ENCODE results near the gene CLPTM1.

DNA sequence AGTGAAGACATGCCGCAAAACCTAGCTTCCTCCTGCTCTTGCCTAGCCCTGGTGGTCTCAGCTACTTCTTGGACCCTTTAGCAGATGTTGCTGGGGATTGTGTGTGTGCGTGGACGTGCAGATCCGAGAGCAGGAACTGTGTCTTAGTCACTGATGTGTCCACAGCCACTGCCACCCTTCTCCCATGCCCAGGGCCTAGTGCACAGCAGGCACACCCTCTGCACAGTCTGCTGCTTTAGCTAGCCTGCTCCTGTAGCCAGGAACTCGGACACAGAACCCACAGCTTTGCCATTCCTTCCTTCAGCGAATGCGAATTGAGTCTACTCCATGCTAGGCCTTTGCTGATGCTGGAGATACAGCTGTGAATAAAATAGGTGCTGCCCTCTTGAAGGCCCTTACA is 2.3 kb downstream of the CLPTM1 start:
- TF ChIP-seq, protein P1, sequence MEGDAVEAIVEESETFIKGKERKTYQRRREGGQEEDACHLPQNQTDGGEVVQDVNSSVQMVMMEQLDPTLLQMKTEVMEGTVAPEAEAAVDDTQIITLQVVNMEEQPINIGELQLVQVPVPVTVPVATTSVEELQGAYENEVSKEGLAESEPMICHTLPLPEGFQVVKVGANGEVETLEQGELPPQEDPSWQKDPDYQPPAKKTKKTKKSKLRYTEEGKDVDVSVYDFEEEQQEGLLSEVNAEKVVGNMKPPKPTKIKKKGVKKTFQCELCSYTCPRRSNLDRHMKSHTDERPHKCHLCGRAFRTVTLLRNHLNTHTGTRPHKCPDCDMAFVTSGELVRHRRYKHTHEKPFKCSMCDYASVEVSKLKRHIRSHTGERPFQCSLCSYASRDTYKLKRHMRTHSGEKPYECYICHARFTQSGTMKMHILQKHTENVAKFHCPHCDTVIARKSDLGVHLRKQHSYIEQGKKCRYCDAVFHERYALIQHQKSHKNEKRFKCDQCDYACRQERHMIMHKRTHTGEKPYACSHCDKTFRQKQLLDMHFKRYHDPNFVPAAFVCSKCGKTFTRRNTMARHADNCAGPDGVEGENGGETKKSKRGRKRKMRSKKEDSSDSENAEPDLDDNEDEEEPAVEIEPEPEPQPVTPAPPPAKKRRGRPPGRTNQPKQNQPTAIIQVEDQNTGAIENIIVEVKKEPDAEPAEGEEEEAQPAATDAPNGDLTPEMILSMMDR (IDR thresholded peaks at IDR 0.05), result no peak
- no peak for TF ChIP-seq POLR2A (IDR thresholded peaks at IDR 0.05)
